ENCODE measurements around the gene ZNRF2. TPM values are rescaled to one million over a fixed set of nuclear protein-coding genes. Genes with fewer than 3 reads are reported as not detected.
A peak's percentile ranks its signal among the peaks of the same experiment; 100 is the strongest.

Gene ZNRF2
- total RNA-seq, 1 experiment from 2014 or later = 9.8 TPM

DNA sequence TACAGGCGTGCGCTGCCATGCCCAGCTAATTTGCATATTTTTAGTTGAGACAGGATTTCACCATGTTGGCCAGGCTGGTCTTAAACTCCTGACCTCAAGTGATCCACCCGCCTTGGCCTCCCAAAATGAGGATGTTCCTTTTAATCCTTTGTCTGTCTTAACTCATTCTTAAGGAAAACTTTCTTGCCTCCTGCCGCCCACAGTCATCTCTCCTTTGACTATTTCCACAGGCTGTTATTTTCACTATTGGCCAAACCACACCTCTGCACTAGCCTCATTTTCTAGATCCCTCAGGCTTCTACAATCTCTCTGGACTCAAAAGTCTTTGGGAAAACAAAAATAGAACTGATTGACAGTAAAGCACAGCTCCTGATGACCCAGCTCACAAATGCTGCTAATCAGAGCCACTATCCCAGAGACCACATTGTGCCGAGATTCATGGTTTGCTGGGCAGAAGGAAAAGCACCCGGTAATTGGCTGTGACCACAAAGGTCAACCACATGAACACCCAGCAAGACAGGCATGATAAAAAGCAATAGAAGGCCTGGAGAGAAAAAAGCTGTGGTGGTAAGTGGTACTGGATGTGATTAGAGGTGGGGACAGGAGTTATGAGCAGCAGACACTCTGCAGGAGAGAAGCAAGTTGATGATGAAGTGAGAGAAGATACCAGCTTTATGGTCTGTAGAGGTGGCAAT, 44.1 kb upstream of the ZNRF2 start:
- H3K27ac Mint-ChIP-seq (ENCODE audit: low read depth, unreplicated experiment) = no peak overlapping the region
- no peaks in the 10 kb centered on the region for H3K9me3 Mint-ChIP-seq (ENCODE audit: unreplicated experiment)
- H3K4me3 Mint-ChIP-seq (ENCODE audit: unreplicated experiment) = no peak overlapping the region
- intact Hi-C loops (cut with micrococcal nuclease) = no loop called here
- TF ChIP-seq, protein P1, sequence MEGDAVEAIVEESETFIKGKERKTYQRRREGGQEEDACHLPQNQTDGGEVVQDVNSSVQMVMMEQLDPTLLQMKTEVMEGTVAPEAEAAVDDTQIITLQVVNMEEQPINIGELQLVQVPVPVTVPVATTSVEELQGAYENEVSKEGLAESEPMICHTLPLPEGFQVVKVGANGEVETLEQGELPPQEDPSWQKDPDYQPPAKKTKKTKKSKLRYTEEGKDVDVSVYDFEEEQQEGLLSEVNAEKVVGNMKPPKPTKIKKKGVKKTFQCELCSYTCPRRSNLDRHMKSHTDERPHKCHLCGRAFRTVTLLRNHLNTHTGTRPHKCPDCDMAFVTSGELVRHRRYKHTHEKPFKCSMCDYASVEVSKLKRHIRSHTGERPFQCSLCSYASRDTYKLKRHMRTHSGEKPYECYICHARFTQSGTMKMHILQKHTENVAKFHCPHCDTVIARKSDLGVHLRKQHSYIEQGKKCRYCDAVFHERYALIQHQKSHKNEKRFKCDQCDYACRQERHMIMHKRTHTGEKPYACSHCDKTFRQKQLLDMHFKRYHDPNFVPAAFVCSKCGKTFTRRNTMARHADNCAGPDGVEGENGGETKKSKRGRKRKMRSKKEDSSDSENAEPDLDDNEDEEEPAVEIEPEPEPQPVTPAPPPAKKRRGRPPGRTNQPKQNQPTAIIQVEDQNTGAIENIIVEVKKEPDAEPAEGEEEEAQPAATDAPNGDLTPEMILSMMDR (IDR thresholded peaks at IDR 0.05; ENCODE audit: unreplicated experiment) = no peak
- peaks cover 31% of the 10 kb centered on the region for H3K4me1 Mint-ChIP-seq (ENCODE audit: insufficient read depth, unreplicated experiment)
- ChIA-PET POLR2A (interaction anchor here (1.1 to 2.1 kb wide), 3 partner anchors 15 to 238 kb away, joined by 3 to 8 read pairs (median 5); partner anchors contain the start of gene NOD1), CTCF (interaction anchor here (0.6 to 1.4 kb wide), 5 partner anchors 12 to 58 kb away, joined by 3 to 6 read pairs (median 3); no protein-coding TSS in a partner anchor)
- DNase-seq (ENCODE audit: unreplicated experiment) = no peak
- no peaks in the 10 kb centered on the region for H3K36me3 Mint-ChIP-seq (ENCODE audit: insufficient read depth, unreplicated experiment)
- H3K27me3 Mint-ChIP-seq (ENCODE audit: insufficient read depth, unreplicated experiment) = no peaks in the 10 kb centered on the region
- BruUV-seq (replicated peaks) = no TSS peak

DNA sequence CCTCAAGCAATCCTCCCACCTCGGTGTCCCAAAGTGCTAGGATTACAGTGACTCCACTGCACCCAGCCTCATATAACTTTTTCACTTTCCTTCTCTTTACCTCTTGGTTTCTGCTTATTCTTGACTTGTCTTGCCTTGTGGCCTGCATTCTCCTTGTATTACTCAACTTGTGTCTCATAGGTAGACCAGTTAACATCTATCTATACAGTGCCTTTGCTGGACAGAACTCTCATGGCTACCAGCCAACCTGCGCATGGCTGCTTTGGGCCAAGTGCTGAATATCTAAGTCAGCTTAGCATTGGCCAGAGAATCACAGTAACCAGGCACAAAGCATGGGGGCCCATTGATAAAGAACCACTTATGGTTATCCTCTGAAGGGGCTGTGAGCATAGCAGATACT, 42.6 kb upstream of the ZNRF2 start:
- peaks cover 31% of the 10 kb centered on the region for H3K4me1 Mint-ChIP-seq (ENCODE audit: insufficient read depth, unreplicated experiment)
- no TSS peak for BruUV-seq (replicated peaks)
- no peak overlapping the region for H3K27ac Mint-ChIP-seq (ENCODE audit: low read depth, unreplicated experiment)
- peak; percentile 65 for DNase-seq (ENCODE audit: unreplicated experiment)
- no peaks in the 10 kb centered on the region for H3K36me3 Mint-ChIP-seq (ENCODE audit: insufficient read depth, unreplicated experiment)
- no peaks in the 10 kb centered on the region for H3K27me3 Mint-ChIP-seq (ENCODE audit: insufficient read depth, unreplicated experiment)
- ChIA-PET POLR2A (interaction anchor here (1.1 to 2.1 kb wide), 2 partner anchors 16 to 27 kb away, joined by 3 to 8 read pairs; no protein-coding TSS in a partner anchor), CTCF (interaction anchor here (0.7 to 1.1 kb wide), 4 partner anchors 31 to 1088 kb away, joined by 3 read pairs; no protein-coding TSS in a partner anchor)
- H3K9me3 Mint-ChIP-seq (ENCODE audit: unreplicated experiment) = no peaks in the 10 kb centered on the region
- TF ChIP-seq, protein P1 (IDR thresholded peaks at IDR 0.05; ENCODE audit: unreplicated experiment) = no peak
- no peak overlapping the region for H3K4me3 Mint-ChIP-seq (ENCODE audit: unreplicated experiment)
- intact Hi-C loops (cut with micrococcal nuclease) = no loop called here

DNA sequence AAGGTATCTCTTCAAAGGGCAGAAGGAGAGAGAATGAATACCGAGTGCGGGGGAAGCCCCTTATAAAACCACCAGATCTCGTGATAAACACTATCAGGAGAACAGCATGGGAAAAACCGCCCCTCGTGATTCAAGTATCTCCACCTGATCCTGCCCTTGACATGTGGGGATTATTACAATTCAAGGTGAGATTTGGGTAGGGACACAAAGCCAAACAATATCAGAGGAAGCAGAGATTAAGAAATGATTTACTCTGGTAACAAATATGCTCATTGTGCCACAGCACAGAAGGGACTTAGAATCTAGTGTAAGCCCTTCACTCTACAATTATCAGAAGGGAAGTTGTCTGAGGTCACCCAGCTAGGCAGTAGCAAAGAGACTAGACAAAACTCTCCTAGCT, 40.1 kb upstream of the ZNRF2 start:
- intact Hi-C loops (cut with micrococcal nuclease) = no loop called here
- Mint-ChIP-seq H3K27me3 (ENCODE audit: insufficient read depth, unreplicated experiment) (no peaks in the 10 kb centered on the region), H3K27ac (ENCODE audit: low read depth, unreplicated experiment) (no peak overlapping the region), H3K4me1 (ENCODE audit: insufficient read depth, unreplicated experiment) (peaks cover 23% of the 10 kb centered on the region), H3K4me3 (ENCODE audit: unreplicated experiment) (no peak overlapping the region), H3K36me3 (ENCODE audit: insufficient read depth, unreplicated experiment) (no peaks in the 10 kb centered on the region), H3K9me3 (ENCODE audit: unreplicated experiment) (no peaks in the 10 kb centered on the region)
- no peak for DNase-seq (ENCODE audit: unreplicated experiment)
- CTCF ChIA-PET = interaction anchor here (0.6 to 1.5 kb wide), 2 partner anchors 29 to 34 kb away, joined by 4 read pairs; no protein-coding TSS in a partner anchor
- TF ChIP-seq, protein P1 (IDR thresholded peaks at IDR 0.05; ENCODE audit: unreplicated experiment) = no peak
- POLR2A ChIA-PET = no interaction called here
- no TSS peak for BruUV-seq (replicated peaks)

DNA sequence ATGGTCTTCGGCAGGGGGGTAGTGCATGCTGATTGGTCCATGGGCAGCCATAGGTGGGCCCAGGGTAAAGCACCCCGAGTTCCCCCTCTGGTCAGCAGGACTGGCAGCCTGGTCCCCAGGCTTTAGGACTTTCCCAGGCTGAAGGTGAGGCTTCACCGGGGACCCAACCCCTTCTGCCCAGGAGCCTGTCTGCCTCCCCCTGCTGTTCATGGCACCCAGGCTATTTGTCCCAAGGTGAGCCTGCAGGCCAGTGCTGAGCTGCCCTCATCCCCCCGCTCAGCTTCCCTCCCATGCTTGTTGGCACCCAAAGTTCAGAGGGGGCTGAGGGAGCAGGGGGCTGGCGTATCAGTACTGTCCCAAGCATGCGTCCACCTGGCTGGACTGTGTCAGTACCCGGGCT, 38.5 kb upstream of the ZNRF2 start:
- Mint-ChIP-seq H3K9me3 (ENCODE audit: unreplicated experiment) (no peaks in the 10 kb centered on the region), H3K4me3 (ENCODE audit: unreplicated experiment) (no peak overlapping the region), H3K4me1 (ENCODE audit: insufficient read depth, unreplicated experiment) (peaks cover 9% of the 10 kb centered on the region), H3K27ac (ENCODE audit: low read depth, unreplicated experiment) (no peak overlapping the region), H3K36me3 (ENCODE audit: insufficient read depth, unreplicated experiment) (no peaks in the 10 kb centered on the region), H3K27me3 (ENCODE audit: insufficient read depth, unreplicated experiment) (no peaks in the 10 kb centered on the region)
- ChIA-PET CTCF (interaction anchor here (0.9 kb wide), 1 partner anchor 12 kb away, joined by 4 read pairs; no protein-coding TSS in a partner anchor), POLR2A (no interaction called here)
- TF ChIP-seq, protein P1 (IDR thresholded peaks at IDR 0.05; ENCODE audit: unreplicated experiment) = no peak
- intact Hi-C loops (cut with micrococcal nuclease) = no loop called here
- BruUV-seq (replicated peaks) = no TSS peak
- no peak for DNase-seq (ENCODE audit: unreplicated experiment)
